Activated CD8-positive, alpha-beta memory T cell treated with anti-CD3 and anti-CD28 coated beads, Interleukin-2, amount 50 U/mL, for 1 hour (primary cell): Measurements from ENCODE around the gene SMCO3.
"Not testable (repeated sequence)": the region's sequence is repeated elsewhere in the genome, so short reads cannot be mapped to it uniquely, and the experiment has no call there.

Source experiments
- DNase-seq: peaks from one replicate; pipeline ENCODE4 v3.0.0-alpha.2; 2020; ENCODE audit errors: extremely low read depth

Gene SMCO3

GRCh38 chr12:14774906-14775635 is 38.9 kb downstream of the SMCO3 start:
- no peak for DNase-seq

GRCh38 chr12:14774074-14774905 is 39.7 kb downstream of the SMCO3 start:
- DNase-seq = peak; percentile 82

- no peak for DNase-seq
These were observed 40.3 kb downstream of the SMCO3 start for GRCh38 chr12:14773685-14774073.

GRCh38 chr12:14772946-14773345 is 41.0 kb downstream of the SMCO3 start:
- no peak for DNase-seq

GRCh38 chr12:14771651-14772137 is 42.3 kb downstream of the SMCO3 start:
- DNase-seq = peak; percentile 49

- peak; percentile 90 for DNase-seq
These were observed 43.2 kb downstream of the SMCO3 start for GRCh38 chr12:14770496-14771461.

- DNase-seq = peak; percentile 74
These were observed 44.0 kb downstream of the SMCO3 start for GRCh38 chr12:14769969-14770495.

GRCh38 chr12:14769466-14769968 is 44.5 kb downstream of the SMCO3 start:
- no peak for DNase-seq

- DNase-seq = no peak
These were observed 45.1 kb downstream of the SMCO3 start for GRCh38 chr12:14768823-14769405.

- DNase-seq = no peak
These were observed 46.4 kb downstream of the SMCO3 start for GRCh38 chr12:14767617-14768016.

- no peak for DNase-seq
These were observed 47.2 kb downstream of the SMCO3 start for GRCh38 chr12:14766649-14767215.

- DNase-seq = not testable (repeated sequence)
These were observed 48.0 kb downstream of the SMCO3 start for GRCh38 chr12:14766020-14766419.

GRCh38 chr12:14765398-14765797 is 48.6 kb downstream of the SMCO3 start:
- no peak for DNase-seq

- not testable (repeated sequence) for DNase-seq
These were observed 54.2 kb downstream of the SMCO3 start for GRCh38 chr12:14759711-14760280.

GRCh38 chr12:14756334-14757143 is 57.4 kb downstream of the SMCO3 start:
- no peak for DNase-seq
